ENCODE results near the gene ZNF511.

The ZNF511 gene

DNA sequence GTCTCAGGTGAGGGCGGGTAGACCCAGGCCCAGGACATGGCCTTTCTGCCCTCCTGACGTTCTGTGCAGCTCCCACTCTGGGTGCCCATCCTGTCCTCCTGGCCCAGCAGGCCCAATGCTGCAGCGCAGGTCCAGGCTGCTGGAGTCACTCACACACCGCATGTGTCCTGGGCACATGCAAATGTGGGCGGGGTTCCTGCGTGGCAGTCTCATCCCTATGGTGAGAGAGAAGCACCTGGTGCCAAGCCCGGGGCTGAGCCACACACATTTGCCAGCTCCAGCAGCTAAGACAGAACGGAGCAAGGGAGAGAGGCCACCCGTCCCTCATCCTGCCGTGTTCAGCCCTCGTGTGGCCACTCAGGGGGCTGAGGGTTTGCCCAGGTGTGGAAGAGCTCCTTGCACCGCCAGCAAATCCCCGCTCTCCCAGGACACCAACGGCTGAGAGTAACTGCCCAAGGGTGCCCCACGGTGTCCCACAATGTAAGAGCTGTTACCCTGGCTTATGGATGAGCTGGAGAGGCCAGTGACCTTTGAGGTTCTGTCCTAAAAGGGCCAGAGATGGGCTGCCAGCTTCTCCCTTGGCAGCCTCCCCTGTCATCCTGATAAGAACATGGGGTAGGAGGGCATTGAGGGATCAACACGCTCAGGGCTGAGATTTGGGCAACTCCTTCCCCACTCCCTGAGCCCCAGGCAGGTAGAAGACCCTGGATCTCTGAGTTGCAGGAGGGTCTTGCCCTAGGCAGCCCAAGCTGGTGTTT lies 44.7 kb downstream of the ZNF511 start:
- Histone ChIP-seq H3K4me3 (ENCODE audit: low read depth in 1 of 2, low read length in 2 of 2) (no peak overlapping the region), H3K36me3 (ENCODE audit: insufficient read depth, low read length) (no peaks in the 10 kb centered on the region), H3K27me3 (ENCODE audit: control insufficient read depth in 1 of 2, insufficient read depth in 2 of 2, low read length in 2 of 2) (peaks cover 0 to 40% of the 10 kb centered on the region in 2 donors), H3K9ac (ENCODE audit: low read length) (no peak overlapping the region), H3K27ac (ENCODE audit: low read depth, low read length) (no peak overlapping the region), H3K9me3 (ENCODE audit: low read length) (no peaks in the 10 kb centered on the region), H3K4me1 (ENCODE audit: insufficient read depth, low read length) (peaks cover 6% of the 10 kb centered on the region)

GRCh38 chr10:133353988-133354605 lies 45.4 kb downstream of the ZNF511 start:
- Histone ChIP-seq H3K36me3 (ENCODE audit: insufficient read depth, low read length) (no peaks in the 10 kb centered on the region), H3K27ac (ENCODE audit: low read depth, low read length) (no peak overlapping the region), H3K9me3 (ENCODE audit: low read length) (no peaks in the 10 kb centered on the region), H3K4me3 (ENCODE audit: low read depth in 1 of 2, low read length in 2 of 2) (no peak overlapping the region), H3K27me3 (ENCODE audit: control insufficient read depth in 1 of 2, insufficient read depth in 2 of 2, low read length in 2 of 2) (peaks cover 0 to 40% of the 10 kb centered on the region in 2 donors), H3K4me1 (ENCODE audit: insufficient read depth, low read length) (peaks cover 6% of the 10 kb centered on the region), H3K9ac (ENCODE audit: low read length) (no peak overlapping the region)

DNA sequence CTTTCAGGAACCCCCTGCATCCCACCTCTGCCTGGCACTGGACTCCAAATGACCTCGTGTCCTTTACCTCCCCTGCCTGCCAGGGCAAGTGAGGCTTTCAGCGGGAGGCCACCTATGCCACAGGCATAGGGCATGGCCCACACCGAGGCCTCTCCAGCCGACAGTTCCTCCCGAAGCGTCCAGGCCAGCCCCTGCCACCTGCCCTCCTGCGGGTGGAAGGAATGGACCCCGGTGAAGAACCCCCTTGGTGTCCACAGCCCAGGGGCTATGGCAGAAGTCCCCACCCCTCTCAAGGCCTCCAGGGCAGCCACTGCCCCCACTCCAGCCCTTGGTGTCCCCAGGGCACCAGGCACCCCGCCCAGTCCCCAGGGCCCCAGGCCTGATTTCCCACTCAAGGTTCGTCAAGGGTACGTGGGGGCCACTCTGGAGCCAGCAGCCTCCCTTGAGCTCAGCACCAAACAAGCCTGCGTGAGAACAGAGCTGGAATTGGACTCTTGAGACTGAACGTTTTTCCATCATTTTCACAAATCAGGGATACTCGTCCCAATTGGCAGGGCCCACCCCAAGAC lies 46.0 kb downstream of the ZNF511 start:
- Histone ChIP-seq H3K4me3 (ENCODE audit: low read depth in 1 of 2, low read length in 2 of 2) (no peak overlapping the region), H3K27me3 (ENCODE audit: control insufficient read depth in 1 of 2, insufficient read depth in 2 of 2, low read length in 2 of 2) (peaks cover 0 to 40% of the 10 kb centered on the region in 2 donors), H3K9me3 (ENCODE audit: low read length) (no peaks in the 10 kb centered on the region), H3K27ac (ENCODE audit: low read depth, low read length) (no peak overlapping the region), H3K36me3 (ENCODE audit: insufficient read depth, low read length) (no peaks in the 10 kb centered on the region), H3K4me1 (ENCODE audit: insufficient read depth, low read length) (peaks cover 6% of the 10 kb centered on the region), H3K9ac (ENCODE audit: low read length) (no peak overlapping the region)

- no peak overlapping the region for H3K27ac ChIP-seq (ENCODE audit: low read depth, low read length)
- H3K4me1 ChIP-seq (ENCODE audit: insufficient read depth, low read length), result peaks cover 6% of the 10 kb centered on the region
- H3K9me3 ChIP-seq (ENCODE audit: low read length), result no peaks in the 10 kb centered on the region
- H3K9ac ChIP-seq (ENCODE audit: low read length), result no peak overlapping the region
- H3K36me3 ChIP-seq (ENCODE audit: insufficient read depth, low read length), result no peaks in the 10 kb centered on the region
- no peak overlapping the region for H3K4me3 ChIP-seq (ENCODE audit: low read depth in 1 of 2, low read length in 2 of 2)
- H3K27me3 ChIP-seq (ENCODE audit: control insufficient read depth in 1 of 2, insufficient read depth in 2 of 2, low read length in 2 of 2), result peaks cover 0 to 35% of the 10 kb centered on the region in 2 donors
These were observed 46.6 kb downstream of the ZNF511 start for GRCh38 chr10:133355266-133355665.

DNA sequence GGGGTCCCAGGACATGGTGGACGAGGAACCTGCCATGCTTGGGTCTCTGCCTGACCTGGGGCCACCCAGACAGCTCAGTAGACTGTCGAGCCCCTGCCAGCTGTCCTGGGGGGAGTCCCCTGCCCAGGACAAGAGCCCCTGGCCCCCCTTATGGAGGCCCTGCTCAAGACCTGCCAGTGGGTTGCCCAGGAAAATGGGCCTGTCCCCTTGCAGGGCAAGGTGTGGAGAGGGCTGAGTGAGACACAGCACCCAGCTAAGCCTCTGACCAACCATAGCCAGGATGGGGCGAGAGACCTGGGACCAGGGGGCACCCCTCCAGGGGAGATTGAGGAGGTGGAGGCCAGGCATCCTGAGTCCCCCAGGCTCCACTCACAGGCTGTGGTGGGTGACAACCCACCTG lies 47.3 kb downstream of the ZNF511 start:
- H3K4me3 ChIP-seq (ENCODE audit: low read depth in 1 of 2, low read length in 2 of 2), result no peak overlapping the region
- H3K9ac ChIP-seq (ENCODE audit: low read length), result no peak overlapping the region
- no peaks in the 10 kb centered on the region for H3K36me3 ChIP-seq (ENCODE audit: insufficient read depth, low read length)
- H3K27me3 ChIP-seq (ENCODE audit: control insufficient read depth in 1 of 2, insufficient read depth in 2 of 2, low read length in 2 of 2), result peaks cover 0 to 34% of the 10 kb centered on the region in 2 donors
- H3K4me1 ChIP-seq (ENCODE audit: insufficient read depth, low read length), result peaks cover 6% of the 10 kb centered on the region
- no peak overlapping the region for H3K27ac ChIP-seq (ENCODE audit: low read depth, low read length)
- H3K9me3 ChIP-seq (ENCODE audit: low read length), result no peaks in the 10 kb centered on the region

DNA sequence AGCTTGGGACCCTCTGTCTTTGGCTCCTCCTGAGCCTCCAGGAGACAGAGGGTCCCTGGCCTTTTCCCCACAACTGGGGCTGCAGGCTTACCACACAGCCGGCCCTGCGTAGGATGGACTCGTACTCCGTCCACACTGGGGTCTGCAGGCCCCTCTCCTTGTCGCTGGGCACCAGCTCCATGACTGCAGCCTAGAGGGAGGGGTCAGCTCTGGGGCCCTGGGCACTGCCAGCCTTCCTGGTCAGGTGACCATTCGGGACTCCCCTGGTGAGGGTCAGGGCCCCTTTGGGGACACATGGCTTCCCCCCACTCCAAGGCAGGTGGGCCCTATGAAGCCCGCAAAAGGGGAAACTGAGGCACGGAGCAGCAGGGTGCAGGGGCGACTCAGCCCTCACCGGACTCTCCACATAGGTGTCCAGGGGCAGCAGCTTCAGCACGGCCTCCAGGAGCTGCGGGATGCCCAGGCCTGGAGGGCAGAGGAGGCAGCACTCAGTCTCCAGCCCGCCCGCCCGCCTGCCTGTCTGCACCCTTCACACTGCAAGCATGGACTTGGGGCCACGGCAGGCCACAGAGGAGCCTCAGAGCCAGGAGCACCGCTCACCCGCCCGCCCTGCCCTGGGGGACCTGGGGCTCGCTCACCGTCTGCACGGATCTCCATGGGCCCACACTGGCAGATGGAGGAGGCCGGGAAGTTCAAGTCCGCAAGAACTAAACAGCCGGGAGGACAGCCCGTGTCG lies 48.0 kb downstream of the ZNF511 start:
- peak overlapping the region; percentile 18 to 47 for H3K4me3 ChIP-seq (ENCODE audit: low read depth in 1 of 2, low read length in 2 of 2)
- H3K9me3 ChIP-seq (ENCODE audit: low read length), result no peaks in the 10 kb centered on the region
- peaks cover 6% of the 10 kb centered on the region for H3K4me1 ChIP-seq (ENCODE audit: insufficient read depth, low read length)
- no peak overlapping the region for H3K27ac ChIP-seq (ENCODE audit: low read depth, low read length)
- H3K36me3 ChIP-seq (ENCODE audit: insufficient read depth, low read length), result no peaks in the 10 kb centered on the region
- H3K27me3 ChIP-seq (ENCODE audit: control insufficient read depth in 1 of 2, insufficient read depth in 2 of 2, low read length in 2 of 2), result peaks cover 0 to 34% of the 10 kb centered on the region in 2 donors
- H3K9ac ChIP-seq (ENCODE audit: low read length), result no peak overlapping the region

GRCh38 chr10:133357285-133358161 lies 48.8 kb downstream of the ZNF511 start, which contains the start of gene FUOM:
TSS of gene FUOM (minus strand) at chr10:133358019. CDS start at chr10:133358007, 12 bp downstream.
- H3K9me3 ChIP-seq (ENCODE audit: low read length), result no peaks in the 10 kb centered on the region
- H3K9ac ChIP-seq (ENCODE audit: low read length), result no peak within 1 kb of the TSS
- H3K4me3 ChIP-seq (ENCODE audit: low read depth in 1 of 2, low read length in 2 of 2), result peak within 1 kb of the TSS; percentile 18 to 47
- H3K36me3 ChIP-seq (ENCODE audit: insufficient read depth, low read length), result peaks cover 2% of the 10 kb centered on the region
- H3K27ac ChIP-seq (ENCODE audit: low read depth, low read length), result no peak within 1 kb of the TSS
- H3K27me3 ChIP-seq (ENCODE audit: control insufficient read depth in 1 of 2, insufficient read depth in 2 of 2, low read length in 2 of 2), result peaks cover 0 to 30% of the 10 kb centered on the region in 2 donors
- peaks cover 6% of the 10 kb centered on the region for H3K4me1 ChIP-seq (ENCODE audit: insufficient read depth, low read length)

- Histone ChIP-seq H3K36me3 (ENCODE audit: insufficient read depth, low read length) (peaks cover 9% of the 10 kb centered on the region), H3K27ac (ENCODE audit: low read depth, low read length) (no peak overlapping the region), H3K4me1 (ENCODE audit: insufficient read depth, low read length) (peaks cover 6% of the 10 kb centered on the region), H3K4me3 (ENCODE audit: low read depth in 1 of 2, low read length in 2 of 2) (no peak overlapping the region), H3K9ac (ENCODE audit: low read length) (no peak overlapping the region), H3K9me3 (ENCODE audit: low read length) (no peaks in the 10 kb centered on the region), H3K27me3 (ENCODE audit: control insufficient read depth in 1 of 2, insufficient read depth in 2 of 2, low read length in 2 of 2) (peaks cover 0 to 30% of the 10 kb centered on the region in 2 donors)
These were observed 49.6 kb downstream of the ZNF511 start for GRCh38 chr10:133358162-133358924.

- Histone ChIP-seq H3K9ac (ENCODE audit: low read length) (no peak overlapping the region), H3K27ac (ENCODE audit: low read depth, low read length) (no peak overlapping the region), H3K27me3 (ENCODE audit: control insufficient read depth in 1 of 2, insufficient read depth in 2 of 2, low read length in 2 of 2) (peaks cover 0 to 29% of the 10 kb centered on the region in 2 donors), H3K4me3 (ENCODE audit: low read depth in 1 of 2, low read length in 2 of 2) (no peak overlapping the region), H3K9me3 (ENCODE audit: low read length) (no peaks in the 10 kb centered on the region), H3K4me1 (ENCODE audit: insufficient read depth, low read length) (peaks cover 6% of the 10 kb centered on the region), H3K36me3 (ENCODE audit: insufficient read depth, low read length) (peaks cover 9% of the 10 kb centered on the region)
These were observed 50.2 kb downstream of the ZNF511 start for GRCh38 chr10:133358925-133359310.

GRCh38 chr10:133359554-133359971 lies 50.8 kb downstream of the ZNF511 start:
- Histone ChIP-seq H3K4me1 (ENCODE audit: insufficient read depth, low read length) (peaks cover 6% of the 10 kb centered on the region), H3K9me3 (ENCODE audit: low read length) (no peaks in the 10 kb centered on the region), H3K27ac (ENCODE audit: low read depth, low read length) (no peak overlapping the region), H3K9ac (ENCODE audit: low read length) (no peak overlapping the region), H3K36me3 (ENCODE audit: insufficient read depth, low read length) (peaks cover 14% of the 10 kb centered on the region), H3K27me3 (ENCODE audit: control insufficient read depth in 1 of 2, insufficient read depth in 2 of 2, low read length in 2 of 2) (peaks cover 0 to 22% of the 10 kb centered on the region in 2 donors), H3K4me3 (ENCODE audit: low read depth in 1 of 2, low read length in 2 of 2) (no peak overlapping the region)
